GM06990 (cell line): Measurements from ENCODE around the gene RNF220.

Experiments
- DNase-seq: peaks from one replicate; pipeline ENCODE4 v3.0.0-alpha.2; 2011; ENCODE audit not compliant: insufficient read length; ENCODE audit errors: extremely low read depth
- H3K27me3 ChIP-seq: replicated peaks from 2 replicates; pipeline ENCODE4 v1.6.0; 2011; ENCODE audit warnings: low read length; ENCODE audit not compliant: control insufficient read depth, insufficient read depth
- H3K36me3 ChIP-seq: 2 replicates; pipeline ENCODE4 v1.5.1; 2011; ENCODE audit warnings: low read length; ENCODE audit not compliant: control insufficient read depth, insufficient read depth
- H3K4me3 ChIP-seq: replicated peaks from 2 replicates; pipeline ENCODE4 v1.5.1; 2011; ENCODE audit warnings: low read depth, mild to moderate bottlenecking, control low read depth, low read length
- CTCF ChIP-seq: IDR thresholded peaks from 2 replicates; pipeline ENCODE4 v1.5.1; 2011; ENCODE audit warnings: low read length, control low read depth, mild to moderate bottlenecking, inconsistent platforms; ENCODE audit not compliant: insufficient read depth, poor library complexity, severe bottlenecking

RNF220 gene

DNA sequence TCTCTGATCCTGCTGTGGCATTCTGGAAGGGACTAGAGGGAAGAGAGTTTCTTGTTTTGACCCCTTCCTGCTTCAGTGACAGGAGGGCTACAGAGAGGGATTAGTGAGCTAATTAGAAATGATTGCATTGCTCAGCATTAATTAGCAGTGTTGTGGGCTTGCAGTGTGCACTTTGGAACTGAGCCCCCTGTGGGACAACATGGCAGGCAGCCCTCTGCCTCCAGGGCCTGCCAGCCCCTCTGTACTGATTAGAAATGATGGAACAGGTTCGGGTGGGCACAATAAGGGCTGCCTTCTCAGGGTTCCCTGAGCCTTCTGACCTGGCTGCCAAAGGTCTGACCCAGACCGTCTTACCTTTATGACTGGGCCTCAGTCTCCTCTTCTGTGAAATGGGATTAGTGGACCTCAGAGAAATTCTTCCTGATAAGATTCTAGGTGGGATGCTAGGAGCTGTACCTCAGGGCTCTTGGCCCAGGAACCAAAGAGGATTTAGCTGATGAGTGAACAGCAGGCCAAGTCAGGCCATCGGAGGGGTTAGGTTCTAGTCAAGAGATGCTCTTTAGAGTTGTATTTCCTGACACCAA, 229.6 kb downstream of the RNF220 start:
- Histone ChIP-seq H3K27me3 (no peaks in the 10 kb centered on the region), H3K4me3 (no peak overlapping the region), H3K36me3 (peaks cover 42% of the 10 kb centered on the region)
- DNase-seq: no peak
- no peak for TF ChIP-seq CTCF

GRCh38 chr1:44635439-44635838, 230.4 kb downstream of the RNF220 start:
- no peak for TF ChIP-seq CTCF
- DNase-seq: no peak
- Histone ChIP-seq H3K36me3 (peaks cover 46% of the 10 kb centered on the region), H3K27me3 (no peaks in the 10 kb centered on the region), H3K4me3 (no peak overlapping the region)

- H3K27me3 ChIP-seq: no peaks in the 10 kb centered on the region
- H3K4me3 ChIP-seq: no peak overlapping the region
- TF ChIP-seq CTCF: no peak
- peaks cover 49% of the 10 kb centered on the region for H3K36me3 ChIP-seq
- no peak for DNase-seq
These were observed 231.1 kb downstream of the RNF220 start for GRCh38 chr1:44636083-44636687.

- no peak for TF ChIP-seq CTCF
- Histone ChIP-seq H3K27me3 (no peaks in the 10 kb centered on the region), H3K36me3 (peaks cover 55% of the 10 kb centered on the region), H3K4me3 (no peak overlapping the region)
- DNase-seq: no peak
These were observed 231.9 kb downstream of the RNF220 start for GRCh38 chr1:44636688-44637598.

DNA sequence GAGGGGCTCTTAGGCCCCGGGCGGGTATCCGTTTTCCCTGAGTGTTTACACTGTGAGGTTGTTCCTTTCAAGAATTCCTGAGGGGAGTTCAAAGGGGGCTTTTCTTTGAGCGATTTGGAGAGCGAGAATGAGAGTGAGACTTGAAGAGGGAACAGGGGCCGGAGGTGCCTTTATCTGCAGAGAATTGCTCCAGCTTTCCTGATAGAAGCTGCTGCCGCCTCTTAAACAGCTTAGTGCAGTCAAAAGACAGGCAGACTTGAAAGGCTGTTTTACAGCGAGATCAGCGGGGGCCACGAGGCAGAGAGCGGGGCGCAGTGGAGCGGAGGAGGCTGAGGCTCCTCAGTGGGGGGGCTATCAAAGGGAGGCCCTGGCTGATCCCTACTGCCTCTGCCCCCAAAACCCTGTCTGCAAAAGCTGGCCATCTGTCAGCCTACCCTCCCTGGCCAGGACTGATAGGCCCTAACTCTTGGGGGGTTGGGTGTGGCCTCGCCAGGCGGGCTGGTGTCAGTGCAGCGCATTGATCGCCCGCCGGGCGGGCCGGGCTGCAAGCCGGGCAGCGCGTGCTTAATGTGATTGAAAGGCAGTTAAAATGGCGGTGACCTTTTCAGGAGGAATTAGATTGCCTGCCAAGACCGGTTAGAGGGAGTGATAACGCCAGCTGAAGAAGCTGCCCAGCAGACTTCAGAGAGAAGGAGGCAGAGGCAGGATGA, 232.8 kb downstream of the RNF220 start:
- TF ChIP-seq CTCF: no peak
- Histone ChIP-seq H3K27me3 (no peaks in the 10 kb centered on the region), H3K36me3 (peaks cover 61% of the 10 kb centered on the region), H3K4me3 (no peak overlapping the region)
- no peak for DNase-seq
